Upper lobe of left lung (tissue), 6 donors: ENCODE data around the gene TNNC2. TPM values are rescaled to one million over a fixed set of nuclear protein-coding genes. Genes with fewer than 3 reads are reported as not detected.

Source experiments
- ATAC-seq, 2 donors: fragments of 200-7000 bp; cut with Tn5 transposase; one replicate each; pipeline ENCODE4 v1.9.1; 2022; ENCODE audit warnings: mild to moderate bottlenecking in 2 of 2, moderate library complexity in 2 of 2; ENCODE audit not compliant: low FRiP score in 2 of 2
- DNase-seq, 2 donors: peaks; one replicate each; pipeline ENCODE4 v3.0.0-alpha.2; 2019 to 2020
- H3K27ac ChIP-seq, 4 donors: fragments of 200-600 bp; sonication (generic); one replicate each; pipeline ENCODE4 v1.5.1; 2016 to 2019
- H3K27me3 ChIP-seq, 4 donors: fragments of 200-600 bp; sonication (generic); one replicate each; pipeline ENCODE4 v1.5.1; 2017 to 2019
- H3K36me3 ChIP-seq, 4 donors: fragments of 200-600 bp; sonication (generic); one replicate each; pipeline ENCODE4 v1.5.1; 2016 to 2019
- H3K4me1 ChIP-seq, 4 donors: fragments of 200-600 bp; sonication (generic); one replicate each; pipeline ENCODE4 v1.5.1; 2018 to 2019
- H3K4me3 ChIP-seq, 4 donors: fragments of 200-600 bp; sonication (generic); one replicate each; pipeline ENCODE4 v1.5.1; 2017 to 2019; ENCODE audit warnings: mild to moderate bottlenecking in 2 of 4, moderate library complexity in 1 of 4
- H3K9me3 ChIP-seq, 4 donors: fragments of 200-600 bp; sonication (generic); one replicate each; pipeline ENCODE4 v1.5.1; 2018 to 2019
- EP300 ChIP-seq, 4 donors: sonication (generic); formaldehyde crosslinking; IDR thresholded peaks; one replicate each; pipeline ENCODE4 v1.5.1; 2017; ENCODE audit warnings: antibody characterized with exemption in 4 of 4, control low read depth in 2 of 4
- POLR2A ChIP-seq, 4 donors: fragments of 450-650 bp; IDR thresholded peaks; one replicate each; pipeline ENCODE4 v1.5.1; 2016 to 2017; ENCODE audit warnings: antibody characterized with exemption in 4 of 4, mild to moderate bottlenecking in 2 of 4
- POLR2AphosphoS5 ChIP-seq, 2 donors: sonication (generic); formaldehyde crosslinking; IDR thresholded peaks; one replicate each; pipeline ENCODE4 v1.5.1; 2017; ENCODE audit warnings: antibody characterized with exemption in 2 of 2
- WGBS, 2 donors: methylation state at CpG; one replicate each; pipeline ENCODE4 v1.1.5; 2017 to 2018; 5-methylcytosine and 5-hydroxymethylcytosine counted together
- total RNA-seq, 6 donors: library from RNA; depleted of rRNA in 4 of 6; stranded (reverse); fragments of >200 nt in 4 of 6; gene quantifications; one replicate each; pipeline versions ENCODE4 v1.1.0 to v1.2.1, GENCODE V29; 2016 to 2021
- TF ChIP-seq, protein P1 (sequence below), 6 experiments: fragments of 450-650 bp in 4 of 6; fragments of 200-600 bp in 2 of 6; sonication (generic) in 2 of 6; IDR thresholded peaks; one replicate each; pipeline ENCODE4 v1.5.1; 2016 to 2019; ENCODE audit warnings: antibody characterized with exemption in 6 of 6
- donor health status: DM: no; HTN: no; CAD: no; lungs with moderate emphysema.
- donor health status: DM: no; HTN: yes; CAD: no; lungs with severe emphysema.

Gene TNNC2
- total RNA-seq, 6 donors from 2014 or later: 0.37 to 1.1 (median 0.80) TPM; not detected in 3

DNA sequence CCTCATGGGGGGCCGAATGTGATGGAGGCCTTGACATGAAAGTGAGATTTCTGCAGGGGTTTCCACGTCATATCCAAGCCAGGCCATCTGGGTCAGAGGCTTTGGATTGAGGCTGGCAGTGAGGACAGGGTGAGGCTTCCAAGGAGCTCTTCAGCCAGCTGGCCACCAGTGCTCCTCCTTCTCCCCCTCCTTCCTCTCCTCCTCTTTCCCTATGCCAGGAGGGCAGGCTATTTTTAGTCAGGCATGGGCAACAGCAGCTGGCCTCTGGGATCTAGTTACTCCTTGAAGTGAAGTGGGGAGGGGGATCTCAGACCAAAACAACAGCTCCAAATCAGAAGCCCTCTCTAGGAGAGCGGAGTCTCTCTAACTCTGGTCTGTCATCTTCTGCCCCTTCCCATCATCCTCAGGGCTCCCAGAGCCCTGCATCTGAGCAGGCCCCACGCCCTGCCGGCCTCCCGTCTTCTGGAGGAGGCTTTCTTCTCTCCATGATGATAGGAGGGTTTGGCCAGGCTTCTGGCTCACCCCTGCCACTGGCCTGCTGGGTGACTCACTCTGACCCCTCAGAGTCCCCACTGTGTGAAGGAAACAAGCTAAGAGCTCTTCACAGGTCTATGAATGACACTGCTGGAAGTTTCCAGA, 612 bp downstream of the TNNC2 start:
- no peaks in the 10 kb centered on the region for H3K36me3 ChIP-seq
- TF ChIP-seq POLR2A (IDR thresholded peaks at IDR 0.05) (no peak), EP300 (IDR thresholded peaks at IDR 0.05) (no peak), POLR2AphosphoS5 (IDR thresholded peaks at IDR 0.05) (no peak)
- TF ChIP-seq, protein P1, sequence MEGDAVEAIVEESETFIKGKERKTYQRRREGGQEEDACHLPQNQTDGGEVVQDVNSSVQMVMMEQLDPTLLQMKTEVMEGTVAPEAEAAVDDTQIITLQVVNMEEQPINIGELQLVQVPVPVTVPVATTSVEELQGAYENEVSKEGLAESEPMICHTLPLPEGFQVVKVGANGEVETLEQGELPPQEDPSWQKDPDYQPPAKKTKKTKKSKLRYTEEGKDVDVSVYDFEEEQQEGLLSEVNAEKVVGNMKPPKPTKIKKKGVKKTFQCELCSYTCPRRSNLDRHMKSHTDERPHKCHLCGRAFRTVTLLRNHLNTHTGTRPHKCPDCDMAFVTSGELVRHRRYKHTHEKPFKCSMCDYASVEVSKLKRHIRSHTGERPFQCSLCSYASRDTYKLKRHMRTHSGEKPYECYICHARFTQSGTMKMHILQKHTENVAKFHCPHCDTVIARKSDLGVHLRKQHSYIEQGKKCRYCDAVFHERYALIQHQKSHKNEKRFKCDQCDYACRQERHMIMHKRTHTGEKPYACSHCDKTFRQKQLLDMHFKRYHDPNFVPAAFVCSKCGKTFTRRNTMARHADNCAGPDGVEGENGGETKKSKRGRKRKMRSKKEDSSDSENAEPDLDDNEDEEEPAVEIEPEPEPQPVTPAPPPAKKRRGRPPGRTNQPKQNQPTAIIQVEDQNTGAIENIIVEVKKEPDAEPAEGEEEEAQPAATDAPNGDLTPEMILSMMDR (IDR thresholded peaks at IDR 0.05): no peak
- H3K9me3 ChIP-seq: no peaks in the 10 kb centered on the region
- peak in 1 of 2 donors; percentile 56 for ATAC-seq
- peak; percentile 53 to 54 for DNase-seq
- WGBS, 2 donors: 71 to 81% methylated on average over 6 of the region's 6 CpGs
- peak overlapping the region; percentile 3 to 70 (median 56) for H3K27ac ChIP-seq
- H3K4me3 ChIP-seq: no peak overlapping the region
- H3K4me1 ChIP-seq: peaks cover 12 to 27% (median 23%) of the 10 kb centered on the region in 4 donors
- peaks cover 0 to 23% (median 10%) of the 10 kb centered on the region in 4 donors for H3K27me3 ChIP-seq

DNA sequence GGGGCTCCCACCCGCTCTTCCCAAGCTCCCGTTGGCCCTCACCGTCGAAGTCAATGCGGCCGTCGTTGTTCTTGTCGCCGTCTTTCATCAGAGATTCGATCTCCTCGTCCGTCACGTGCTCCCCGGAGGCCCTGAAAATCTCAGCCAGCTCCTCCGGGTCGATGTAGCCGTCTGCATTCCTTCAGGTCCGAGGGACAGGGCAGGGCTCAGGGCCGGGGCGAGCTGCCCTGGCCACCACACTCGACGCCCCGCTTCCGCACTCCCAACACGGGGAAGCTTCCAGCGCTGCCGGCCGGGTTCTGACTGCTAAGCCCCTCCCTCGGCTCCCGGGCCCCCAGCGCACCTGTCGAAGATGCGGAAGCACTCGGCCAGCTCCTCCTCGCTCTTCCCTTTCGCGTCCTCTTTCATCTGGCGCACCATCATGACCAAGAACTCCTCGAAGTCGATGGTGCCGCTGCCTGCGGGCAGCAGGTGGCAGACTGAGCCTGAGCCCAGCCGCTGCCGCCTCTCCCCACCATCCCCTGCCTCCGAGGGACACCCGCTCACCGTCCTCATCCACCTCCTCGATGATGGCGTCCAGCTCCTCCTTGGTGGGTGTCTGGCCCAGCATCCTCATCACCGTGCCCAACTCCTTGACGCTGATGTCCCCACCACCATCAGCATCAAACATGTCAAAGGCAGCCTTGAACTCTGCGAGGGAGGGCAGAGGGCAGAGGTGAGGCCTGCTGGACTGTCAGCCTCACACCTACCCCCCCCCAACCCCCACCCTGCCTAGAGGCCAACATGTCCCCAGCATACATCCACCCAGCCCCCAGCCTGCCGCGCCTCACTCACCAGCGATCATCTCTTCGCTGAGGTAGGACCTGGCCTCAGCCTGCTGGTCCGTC, 2.9 kb downstream of the TNNC2 start:
- TF ChIP-seq, protein P1 (IDR thresholded peaks at IDR 0.05): peak; percentile 18 to 63 (median 34)
- no peak for TF ChIP-seq POLR2AphosphoS5 (IDR thresholded peaks at IDR 0.05)
- TF ChIP-seq EP300 (IDR thresholded peaks at IDR 0.05): no peak
- TF ChIP-seq POLR2A (IDR thresholded peaks at IDR 0.05): no peak
- ATAC-seq (peak in 1 of 2 donors; percentile 43), DNase-seq (peak; percentile 36 to 86)
- Histone ChIP-seq H3K4me1 (peaks cover 12 to 27% (median 23%) of the 10 kb centered on the region in 4 donors), H3K9me3 (no peaks in the 10 kb centered on the region), H3K36me3 (no peaks in the 10 kb centered on the region), H3K4me3 (peak overlapping the region in 3 of 4 donors; percentile 16 to 31 (median 31)), H3K27me3 (peaks cover 0 to 23% (median 10%) of the 10 kb centered on the region in 4 donors), H3K27ac (no peak overlapping the region)
- 18 to 33% methylated on average over 20 to 57 of the region's 57 CpGs for WGBS, 2 donors

DNA sequence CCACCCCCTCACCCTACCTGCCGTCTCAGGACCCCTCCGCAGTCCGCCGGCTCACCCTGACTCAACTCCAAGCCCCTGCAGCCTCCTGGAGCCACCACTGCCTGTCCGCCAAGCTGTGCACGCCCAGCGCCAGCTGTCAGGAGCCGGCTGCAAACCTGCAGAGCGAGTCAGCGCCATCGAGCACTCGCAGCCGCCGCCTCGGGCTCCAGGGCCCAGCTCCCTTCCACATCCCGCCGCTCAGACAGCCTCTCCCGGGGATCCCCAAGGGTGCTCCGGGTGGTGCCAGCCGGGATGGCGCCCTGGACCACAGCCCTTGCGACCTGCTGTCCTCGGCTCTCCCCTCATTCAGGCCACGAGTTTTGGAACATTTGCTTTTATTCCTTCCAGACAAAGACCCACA, 4.3 kb downstream of the TNNC2 start:
- H3K4me3 ChIP-seq: no peak overlapping the region
- TF ChIP-seq, protein P1 (IDR thresholded peaks at IDR 0.05): no peak
- TF ChIP-seq POLR2AphosphoS5 (IDR thresholded peaks at IDR 0.05) (no peak), POLR2A (IDR thresholded peaks at IDR 0.05) (no peak), EP300 (IDR thresholded peaks at IDR 0.05) (no peak)

DNA sequence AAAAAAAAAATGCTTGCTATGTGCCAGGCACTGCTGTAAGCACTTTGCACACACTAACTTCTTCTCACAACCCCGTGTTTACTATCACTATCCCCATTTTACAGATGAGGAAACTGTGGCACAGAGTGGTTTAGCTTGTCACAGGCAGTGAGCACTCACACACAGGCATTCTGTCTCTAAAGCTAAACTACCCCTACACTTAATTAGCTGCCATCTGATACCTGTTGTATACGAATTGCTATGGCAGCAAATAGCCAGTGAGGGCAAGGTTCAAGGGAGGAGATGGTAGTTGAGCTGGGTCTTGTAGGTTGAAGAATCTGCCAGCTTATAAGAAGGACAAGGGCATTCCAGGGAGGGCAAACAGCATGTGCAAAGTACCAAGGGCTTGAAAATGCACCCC, 5.2 kb downstream of the TNNC2 start:
- Histone ChIP-seq H3K27me3 (peaks cover 0 to 23% (median 10%) of the 10 kb centered on the region in 4 donors), H3K9me3 (no peaks in the 10 kb centered on the region), H3K4me1 (peaks cover 12 to 33% (median 25%) of the 10 kb centered on the region in 4 donors), H3K36me3 (no peaks in the 10 kb centered on the region), H3K27ac (no peak overlapping the region), H3K4me3 (no peak overlapping the region)
- DNase-seq (no peak), ATAC-seq (no peak)
- WGBS, 2 donors: 72 to 78% methylated on average over 2 of the region's 2 CpGs
- TF ChIP-seq POLR2A (IDR thresholded peaks at IDR 0.05): no peak
- TF ChIP-seq, protein P1 (IDR thresholded peaks at IDR 0.05): no peak
- TF ChIP-seq POLR2AphosphoS5 (IDR thresholded peaks at IDR 0.05): no peak
- TF ChIP-seq EP300 (IDR thresholded peaks at IDR 0.05): no peak

More for the DNA sequence above, 4.3 kb downstream of the TNNC2 start:
- peak; percentile 41 to 86 for DNase-seq
- peaks cover 12 to 27% (median 23%) of the 10 kb centered on the region in 4 donors for H3K4me1 ChIP-seq
- no peaks in the 10 kb centered on the region for H3K36me3 ChIP-seq
- H3K9me3 ChIP-seq: no peaks in the 10 kb centered on the region
- H3K27me3 ChIP-seq: peaks cover 0 to 23% (median 10%) of the 10 kb centered on the region in 4 donors
- peak in 1 of 2 donors; percentile 40 for ATAC-seq
- WGBS, 2 donors: 11% methylated on average over 11 of the region's 24 CpGs; no CpG with 5 or more reads in 1 of the 2 donors
- no peak overlapping the region for H3K27ac ChIP-seq
